ENCODE measurements around the gene CNTN5. TPM values are rescaled to one million over a fixed set of nuclear protein-coding genes. Genes with fewer than 3 reads are reported as not detected.

CNTN5 gene
- total and polyA plus RNA-seq, 10 of the 15 experiments (the other 5 are each of a cell fraction or from before 2014, with no cell fraction given) = 0.01 TPM; not detected in 9

GRCh38 chr11:99671808-99672409 lies 651.2 kb downstream of the CNTN5 start:
- FAIRE-seq = no peak

More at GRCh38 chr11:99671808-99672409, 651.2 kb downstream of the CNTN5 start:
- in situ Hi-C loops (cut with MboI) (no loop called here), intact Hi-C loops (cut with micrococcal nuclease; ENCODE audit: unreplicated experiment) (no loop called here)
- ChIA-PET SMC1A (ENCODE audit: uncharacterized antibody, unreplicated experiment) (interaction anchor here (1.1 to 1.6 kb wide), 3 partner anchors 9 to 134 kb away, joined by 3 to 6 read pairs (median 4); no protein-coding TSS in a partner anchor), CTCF (interaction anchor here (0.7 to 1.4 kb wide), 5 partner anchors 9 to 136 kb away, joined by 3 to 4 read pairs (median 3); no protein-coding TSS in a partner anchor), RAD21 (ENCODE audit: unreplicated experiment) (no interaction called here), POLR2A (no interaction called here)
- Histone ChIP-seq H3K9me3 (replicated peaks; ENCODE audit: control insufficient read depth, insufficient read depth, low read length) (no peaks in the 10 kb centered on the region), H4K20me1 (ENCODE audit: control insufficient read depth, insufficient read depth) (no peaks in the 10 kb centered on the region), H3K4me1 (ENCODE audit: control insufficient read depth, insufficient read depth, low read length) (no peaks in the 10 kb centered on the region), H3K27ac (ENCODE audit: control insufficient read depth, insufficient read depth) (no peak overlapping the region), H2AFZ (ENCODE audit: control insufficient read depth, low read depth, low read length) (no peak overlapping the region), H3K9ac (ENCODE audit: control insufficient read depth, insufficient read depth, low read length) (no peak overlapping the region), H3K79me2 (ENCODE audit: control insufficient read depth, insufficient read depth, low read length) (no peaks in the 10 kb centered on the region), H3K36me3 (ENCODE audit: control insufficient read depth in 2 of 2, insufficient read depth in 2 of 2, low read length in 1 of 2) (no peaks in the 10 kb centered on the region), H3K27me3 (replicated peaks in 1 of 2; ENCODE audit: control insufficient read depth in 2 of 2, insufficient read depth in 2 of 2, low read length in 1 of 2) (no peaks in the 10 kb centered on the region), H3K4me2 (ENCODE audit: control insufficient read depth, insufficient read depth) (no peak overlapping the region), H3K4me3 (no peak overlapping the region)
- ATAC-seq = no peak
- DNase-seq (ENCODE audit: low read depth, low spot score) = no peak
- BruUV-seq (replicated peaks) = no TSS peak
- 29% methylated on average over 8 of the region's 8 CpGs for WGBS (ENCODE audit: insufficient coverage, insufficient replicate concordance, low lambda C conversion rate, missing lambda C conversion rate)
- TF ChIP-seq SIX5 (IDR thresholded peaks at IDR 0.05; ENCODE audit: low read depth, low read length, severe bottlenecking) (no peak), BCL3 (IDR thresholded peaks at IDR 0.05; ENCODE audit: borderline replicate concordance, insufficient read depth, low read depth, low read length, poor library complexity, severe bottlenecking) (no peak), SREBF1 (IDR thresholded peaks at IDR 0.05; ENCODE audit: low read length) (no peak), ZNF384 (IDR thresholded peaks at IDR 0.05; ENCODE audit: borderline replicate concordance, low read depth, low read length) (no peak), EZH2 (IDR thresholded peaks at IDR 0.05; ENCODE audit: borderline replicate concordance, control insufficient read depth, low read depth, low read length) (no peak)
- TF ChIP-seq, protein P1, sequence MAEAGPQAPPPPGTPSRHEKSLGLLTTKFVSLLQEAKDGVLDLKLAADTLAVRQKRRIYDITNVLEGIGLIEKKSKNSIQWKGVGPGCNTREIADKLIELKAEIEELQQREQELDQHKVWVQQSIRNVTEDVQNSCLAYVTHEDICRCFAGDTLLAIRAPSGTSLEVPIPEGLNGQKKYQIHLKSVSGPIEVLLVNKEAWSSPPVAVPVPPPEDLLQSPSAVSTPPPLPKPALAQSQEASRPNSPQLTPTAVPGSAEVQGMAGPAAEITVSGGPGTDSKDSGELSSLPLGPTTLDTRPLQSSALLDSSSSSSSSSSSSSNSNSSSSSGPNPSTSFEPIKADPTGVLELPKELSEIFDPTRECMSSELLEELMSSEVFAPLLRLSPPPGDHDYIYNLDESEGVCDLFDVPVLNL (IDR thresholded peaks at IDR 0.05; ENCODE audit: low read depth, low read length) = no peak
